Medulla oblongata (tissue), 1 donor: ENCODE data around the gene TRUB2.
"Not testable (repeated sequence)": the region's sequence is repeated elsewhere in the genome, so short reads cannot be mapped to it uniquely, and the experiment has no call there.

ENCODE experiments used
- DNase-seq: peaks from one replicate; pipeline ENCODE4 v3.0.0-alpha.2; 2015; ENCODE audit errors: extremely low spot score

The TRUB2 gene

GRCh38 chr9:128340691-128341434, 18.6 kb upstream of the TRUB2 start:
- no peak for DNase-seq

GRCh38 chr9:128339761-128340690, 17.8 kb upstream of the TRUB2 start, which contains the start of gene SLC27A4:
TSS of gene SLC27A4 (plus strand) at chr9:128340527. CDS start at chr9:128343133, 2,606 bp downstream.
- peak; percentile 68 for DNase-seq

GRCh38 chr9:128338852-128339614, 16.8 kb upstream of the TRUB2 start:
- not testable (repeated sequence) for DNase-seq

- DNase-seq: no peak
Measured at GRCh38 chr9:128337936-128338335, 15.7 kb upstream of the TRUB2 start.

- no peak for DNase-seq
Measured at GRCh38 chr9:128335914-128336313, 13.7 kb upstream of the TRUB2 start.

- no peak for DNase-seq
Measured at GRCh38 chr9:128335161-128335560, 12.9 kb upstream of the TRUB2 start.

- DNase-seq: no peak
Measured at GRCh38 chr9:128333451-128333869, 11.2 kb upstream of the TRUB2 start.

- DNase-seq: no peak
Measured at GRCh38 chr9:128325629-128326028, 3.4 kb upstream of the TRUB2 start.

GRCh38 chr9:128324401-128324800, 2.2 kb upstream of the TRUB2 start:
- no peak for DNase-seq

- no peak for DNase-seq
Measured at GRCh38 chr9:128323791-128324190, 1.5 kb upstream of the TRUB2 start.

- DNase-seq: no peak
Measured at GRCh38 chr9:128323212-128323730, 1.0 kb upstream of the TRUB2 start.

GRCh38 chr9:128321879-128322403, 306 bp downstream of the TRUB2 start:
- no peak for DNase-seq

GRCh38 chr9:128321343-128321742, 904 bp downstream of the TRUB2 start:
- no peak for DNase-seq

GRCh38 chr9:128317629-128318028, 4.6 kb downstream of the TRUB2 start:
- DNase-seq: peak; percentile 46

GRCh38 chr9:128316421-128316820, 5.8 kb downstream of the TRUB2 start:
- peak; percentile 91 for DNase-seq

GRCh38 chr9:128314697-128315096, 7.5 kb downstream of the TRUB2 start:
- DNase-seq: no peak

GRCh38 chr9:128310461-128310860, 11.8 kb downstream of the TRUB2 start:
- peak; percentile 31 for DNase-seq

GRCh38 chr9:128309551-128309950, 12.7 kb downstream of the TRUB2 start:
- DNase-seq: no peak

GRCh38 chr9:128304971-128305288, 17.3 kb downstream of the TRUB2 start:
- DNase-seq: no peak

GRCh38 chr9:128304136-128304970, 17.9 kb downstream of the TRUB2 start:
- no peak for DNase-seq
